Hepatocyte (in vitro differentiated cells): ENCODE data around the gene TLCD3B.

Experiments used
- EZH2 ChIP-seq: fragments of 200-600 bp; sonication (generic); IDR thresholded peaks from 2 replicates; pipeline ENCODE4 v1.6.1; 2016; ENCODE audit warnings: antibody characterized with exemption, mild to moderate bottlenecking, borderline replicate concordance
- EZH2phosphoT487 ChIP-seq: fragments of 200-600 bp; sonication (generic); IDR thresholded peaks from one replicate; pipeline ENCODE4 v1.6.1; 2018; ENCODE audit warnings: antibody characterized with exemption, mild to moderate bottlenecking, low read depth, moderate library complexity; ENCODE audit not compliant: unreplicated experiment, severe bottlenecking
- TF ChIP-seq, protein P1 (sequence below): fragments of 200-600 bp; sonication (generic); IDR thresholded peaks from 2 replicates; pipeline ENCODE4 v1.5.1; 2016; ENCODE audit warnings: antibody characterized with exemption, mild to moderate bottlenecking; ENCODE audit not compliant: poor library complexity

GRCh38 chr16:30077656-30078055, 46.6 kb upstream of the TLCD3B start:
- TF ChIP-seq, protein P1, sequence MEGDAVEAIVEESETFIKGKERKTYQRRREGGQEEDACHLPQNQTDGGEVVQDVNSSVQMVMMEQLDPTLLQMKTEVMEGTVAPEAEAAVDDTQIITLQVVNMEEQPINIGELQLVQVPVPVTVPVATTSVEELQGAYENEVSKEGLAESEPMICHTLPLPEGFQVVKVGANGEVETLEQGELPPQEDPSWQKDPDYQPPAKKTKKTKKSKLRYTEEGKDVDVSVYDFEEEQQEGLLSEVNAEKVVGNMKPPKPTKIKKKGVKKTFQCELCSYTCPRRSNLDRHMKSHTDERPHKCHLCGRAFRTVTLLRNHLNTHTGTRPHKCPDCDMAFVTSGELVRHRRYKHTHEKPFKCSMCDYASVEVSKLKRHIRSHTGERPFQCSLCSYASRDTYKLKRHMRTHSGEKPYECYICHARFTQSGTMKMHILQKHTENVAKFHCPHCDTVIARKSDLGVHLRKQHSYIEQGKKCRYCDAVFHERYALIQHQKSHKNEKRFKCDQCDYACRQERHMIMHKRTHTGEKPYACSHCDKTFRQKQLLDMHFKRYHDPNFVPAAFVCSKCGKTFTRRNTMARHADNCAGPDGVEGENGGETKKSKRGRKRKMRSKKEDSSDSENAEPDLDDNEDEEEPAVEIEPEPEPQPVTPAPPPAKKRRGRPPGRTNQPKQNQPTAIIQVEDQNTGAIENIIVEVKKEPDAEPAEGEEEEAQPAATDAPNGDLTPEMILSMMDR = no peak
- TF ChIP-seq EZH2 (no peak), EZH2phosphoT487 (no peak)
